Keratinocyte (primary cell): Measurements from ENCODE around the gene CDIPT.

Experiments used
- CTCF ChIP-seq, 3 experiments: IDR thresholded peaks in 1 of 3; conservative IDR thresholded peaks in 1 of 3; optimal IDR thresholded peaks in 1 of 3; 2 replicates in 2 of 3; 3 replicates in 1 of 3; pipeline versions ENCODE3 to v1.5.1; 2011; ENCODE audit warnings: low read length in 3 of 3, mild to moderate bottlenecking in 3 of 3, moderate library complexity in 2 of 3, control low read depth in 1 of 3, inconsistent platforms in 1 of 3; ENCODE audit not compliant: insufficient read depth in 2 of 3; ENCODE audit errors: extremely low read depth in 1 of 3
- EZH2 ChIP-seq: IDR thresholded peaks from one replicate; pipeline ENCODE4 v1.6.1; 2012; ENCODE audit warnings: inconsistent platforms, mild to moderate bottlenecking, low read length, moderate library complexity

- TF ChIP-seq CTCF (optimal IDR thresholded peaks at IDR 0.05 in 1 of 3, IDR thresholded peaks at IDR 0.05 in 1 of 3, conservative IDR thresholded peaks at IDR 0.05 in 1 of 3; ENCODE audit: extremely low read depth in 1 of 3, insufficient read depth in 2 of 3, low read length in 3 of 3) = no peak
- TF ChIP-seq EZH2 = no peak
These were observed 10.3 kb upstream of the CDIPT start for GRCh38 chr16:29873319-29873718.
